Activated CD8-positive, alpha-beta memory T cell treated with anti-CD3 and anti-CD28 coated beads, Interleukin-2, amount 50 U/mL, for 1 hour (primary cell): ENCODE results near the gene RELB.
A peak's percentile ranks its signal among the peaks of the same experiment; 100 is the strongest.
"Not testable (repeated sequence)": the region's sequence is repeated elsewhere in the genome, so short reads cannot be mapped to it uniquely, and the experiment has no call there.

ENCODE experiments used
- DNase-seq: peaks from one replicate; pipeline ENCODE4 v3.0.0-alpha.2; 2020; ENCODE audit errors: extremely low read depth

RELB gene

DNA sequence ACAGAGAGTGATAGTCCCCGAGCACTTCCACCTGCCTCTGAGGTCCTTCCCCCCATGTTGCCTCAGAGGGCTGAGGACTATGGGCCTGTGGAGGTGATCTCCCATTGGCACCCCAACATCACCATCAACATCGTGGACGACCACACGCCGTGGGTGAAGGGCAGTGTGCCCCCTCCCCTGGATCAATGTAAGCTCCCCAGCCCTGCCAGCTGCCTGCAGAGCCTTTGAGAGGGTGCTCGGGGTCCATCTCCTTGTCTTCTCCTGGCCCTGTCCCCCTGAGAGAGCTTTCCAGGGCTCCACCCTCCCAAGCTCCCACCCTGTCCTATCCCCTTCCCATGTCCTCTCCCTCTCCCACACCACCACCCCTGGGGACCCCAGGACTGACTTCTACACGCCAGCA is 14.9 kb upstream of the RELB start:
- DNase-seq: no peak

GRCh38 chr19:44987148-44987675 is 14.1 kb upstream of the RELB start:
- no peak for DNase-seq

DNA sequence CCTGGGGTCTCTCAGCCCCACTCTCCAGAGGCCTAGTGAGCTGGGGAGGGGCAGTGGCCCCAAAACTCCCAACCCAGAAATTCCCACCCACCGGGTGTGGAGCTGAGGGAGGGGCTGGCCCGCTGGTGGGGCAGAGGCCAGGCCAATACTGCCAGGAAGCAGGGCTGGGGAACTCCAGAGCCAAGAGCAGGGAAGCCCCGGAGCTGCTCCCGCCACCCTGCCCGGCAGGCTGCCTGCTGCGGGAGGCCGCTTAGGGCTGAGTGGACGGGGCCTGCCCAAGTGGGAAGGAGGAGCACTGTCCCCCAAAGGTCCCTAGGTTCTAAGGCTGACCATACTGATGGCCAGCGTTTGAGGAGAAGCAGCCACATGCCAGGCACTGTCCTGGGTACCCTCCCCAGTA is 13.0 kb upstream of the RELB start:
- no peak for DNase-seq

DNA sequence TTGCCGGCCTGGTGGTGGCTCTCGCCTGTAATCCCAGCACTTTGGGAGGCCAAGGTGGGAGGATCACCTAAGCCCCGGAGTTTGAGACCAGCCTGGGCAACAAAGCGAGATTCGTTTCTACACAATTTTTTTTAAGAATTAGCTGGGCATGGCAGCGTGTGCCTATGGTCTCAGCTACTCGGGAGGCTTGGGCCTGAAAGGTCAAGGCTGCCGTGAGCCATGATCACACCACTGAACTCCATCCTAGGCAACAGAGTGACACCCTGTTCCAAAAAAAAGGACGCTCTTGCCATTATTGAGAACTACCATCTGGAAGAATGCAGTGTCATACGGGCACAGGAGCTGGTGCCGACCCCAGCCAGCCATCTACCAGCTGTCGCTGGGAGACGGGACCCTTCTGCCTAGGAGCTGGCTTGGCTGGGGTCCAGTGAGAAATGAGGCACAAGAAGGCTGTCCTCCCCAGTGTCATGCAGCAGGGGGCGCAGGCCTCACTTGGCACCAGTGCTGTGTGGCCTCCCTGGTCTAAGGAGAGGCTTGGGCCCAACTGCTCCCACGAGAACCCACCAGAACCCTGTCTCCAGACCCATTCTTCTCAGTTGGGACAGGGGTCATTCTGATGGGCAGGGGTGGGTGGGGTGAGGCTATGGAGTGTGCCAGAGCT is 12.2 kb upstream of the RELB start:
- peak; percentile 18 for DNase-seq

DNA sequence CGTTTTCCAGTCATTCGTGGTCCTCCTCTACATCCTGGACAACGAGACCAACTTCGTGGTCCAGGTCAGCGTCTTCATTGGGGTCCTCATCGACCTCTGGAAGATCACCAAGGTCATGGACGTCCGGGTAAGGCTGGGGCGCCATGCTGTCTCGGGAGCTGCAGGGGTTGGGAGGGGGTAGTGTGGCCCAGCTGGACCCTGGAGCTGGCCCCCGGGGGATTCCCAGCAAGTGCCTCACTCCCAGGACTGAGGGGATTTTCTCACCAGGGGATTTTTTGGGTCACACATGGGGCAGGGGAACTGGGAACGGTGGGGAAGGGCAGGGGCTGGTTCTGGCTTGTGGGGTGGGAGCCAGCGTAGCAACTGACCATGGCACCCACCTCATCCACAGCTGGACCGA is 10.8 kb upstream of the RELB start:
- DNase-seq: no peak

DNA sequence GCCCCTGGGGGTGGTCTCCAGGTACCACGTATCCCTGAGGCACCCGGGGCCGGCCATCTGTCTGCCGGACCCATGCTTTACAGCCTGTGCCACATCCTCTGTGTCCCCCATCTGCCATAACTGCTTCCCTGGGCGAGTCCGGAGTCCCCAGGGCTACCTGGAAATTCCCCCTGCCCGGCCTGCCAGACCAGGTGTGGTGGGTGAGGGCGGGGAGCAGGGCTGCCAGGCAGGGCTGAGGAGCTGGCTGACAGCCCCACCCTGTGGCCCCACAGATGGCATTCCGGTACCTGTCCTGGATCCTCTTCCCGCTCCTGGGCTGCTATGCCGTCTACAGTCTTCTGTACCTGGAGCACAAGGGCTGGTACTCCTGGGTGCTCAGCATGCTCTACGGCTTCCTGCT is 10.3 kb upstream of the RELB start:
- no peak for DNase-seq

DNA sequence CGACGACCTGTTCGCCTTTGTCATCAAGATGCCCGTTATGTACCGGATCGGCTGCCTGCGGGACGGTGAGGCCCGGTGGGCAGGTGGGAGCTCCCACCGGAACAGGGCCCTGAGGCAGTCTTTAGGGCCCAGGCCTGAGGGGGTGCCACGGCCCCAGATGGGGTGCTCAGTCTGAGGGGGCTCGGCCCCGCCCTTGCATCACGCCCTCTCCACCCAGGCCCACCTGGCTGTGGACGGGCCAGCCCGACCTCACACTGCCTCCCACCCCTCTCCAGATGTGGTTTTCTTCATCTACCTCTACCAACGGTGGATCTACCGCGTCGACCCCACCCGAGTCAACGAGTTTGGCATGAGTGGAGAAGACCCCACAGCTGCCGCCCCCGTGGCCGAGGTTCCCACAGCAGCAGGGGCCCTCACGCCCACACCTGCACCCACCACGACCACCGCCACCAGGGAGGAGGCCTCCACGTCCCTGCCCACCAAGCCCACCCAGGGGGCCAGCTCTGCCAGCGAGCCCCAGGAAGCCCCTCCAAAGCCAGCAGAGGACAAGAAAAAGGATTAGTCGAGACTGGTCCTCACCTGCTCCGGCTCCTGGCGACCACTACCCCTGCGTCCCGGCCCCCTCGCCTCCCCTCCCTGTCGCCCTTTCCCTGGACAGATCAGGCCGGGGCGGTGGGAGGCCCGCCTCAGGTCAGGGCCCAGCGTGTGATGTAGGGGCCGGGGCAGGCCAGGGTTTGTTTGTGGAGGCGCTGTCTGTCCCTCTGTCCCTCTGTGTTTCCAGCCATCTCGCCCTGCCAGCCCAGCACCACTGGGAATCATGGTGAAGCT is 8.7 kb upstream of the RELB start:
- no peak for DNase-seq

DNA sequence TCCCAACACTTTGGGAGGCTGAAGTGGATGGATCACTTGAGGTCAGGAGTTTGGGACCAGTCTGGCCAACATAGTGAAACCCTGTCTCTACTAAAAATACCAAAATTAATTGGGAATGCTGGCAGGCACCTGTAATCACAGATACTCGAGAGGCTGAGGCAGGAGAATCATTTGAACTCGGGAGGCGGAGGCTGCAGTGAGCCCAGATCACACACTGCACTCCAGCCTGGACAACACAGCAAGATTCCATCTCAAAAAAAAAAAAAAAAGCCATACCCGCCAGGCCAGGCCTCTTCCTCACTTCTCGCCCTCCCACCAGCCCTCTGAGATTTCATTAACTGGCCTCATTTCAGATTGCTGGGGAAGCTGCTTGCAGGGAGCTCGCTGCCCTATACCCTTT is 7.7 kb upstream of the RELB start:
- DNase-seq: no peak

GRCh38 chr19:44993926-44994537 is 7.2 kb upstream of the RELB start:
- DNase-seq: no peak

DNA sequence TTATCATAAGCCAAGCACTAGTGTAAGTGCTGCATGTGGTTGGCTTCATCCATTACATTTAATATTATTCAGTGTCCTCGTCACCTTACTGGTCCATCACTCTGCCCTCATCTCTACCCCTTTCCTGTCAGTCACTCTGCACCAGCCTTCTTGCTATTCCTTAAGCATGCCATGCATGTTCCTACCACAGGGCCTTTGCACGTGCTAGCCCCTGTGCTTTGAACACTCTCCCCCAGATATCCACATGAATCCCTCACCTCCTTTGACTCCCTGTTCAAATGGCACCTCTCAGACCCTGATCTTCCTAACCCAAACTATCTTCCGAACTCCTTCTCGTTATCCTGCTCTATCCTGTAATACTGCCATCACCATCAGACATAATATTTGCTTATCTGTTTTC is 3.2 kb upstream of the RELB start:
- DNase-seq: no peak

GRCh38 chr19:44999131-44999925 is 1.9 kb upstream of the RELB start:
- not testable (repeated sequence) for DNase-seq

- DNase-seq: not testable (repeated sequence)
Observed at GRCh38 chr19:45000665-45001064, 599 bp upstream of the RELB start.

- no peak for DNase-seq
Observed at GRCh38 chr19:45003485-45003884, 2.2 kb downstream of the RELB start.

DNA sequence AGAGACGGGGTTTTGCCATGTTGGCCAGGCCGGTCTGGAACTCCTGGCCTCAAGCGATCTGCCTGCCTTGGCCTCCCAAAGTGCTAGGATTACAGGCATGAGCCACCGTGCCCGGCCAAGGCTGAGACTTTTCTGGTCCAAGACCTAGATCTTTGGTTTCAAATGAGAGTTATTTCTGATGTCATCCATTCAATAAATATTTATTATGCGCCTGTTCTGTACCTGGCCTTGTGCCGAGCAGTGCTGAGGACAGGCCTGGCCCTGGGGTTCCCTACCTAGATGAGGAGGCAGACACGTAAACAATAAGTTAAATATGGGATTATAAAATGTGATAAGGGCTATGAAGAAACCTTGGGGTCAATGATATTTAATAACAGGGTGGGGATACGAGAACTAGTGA is 4.5 kb downstream of the RELB start:
- DNase-seq: no peak

DNA sequence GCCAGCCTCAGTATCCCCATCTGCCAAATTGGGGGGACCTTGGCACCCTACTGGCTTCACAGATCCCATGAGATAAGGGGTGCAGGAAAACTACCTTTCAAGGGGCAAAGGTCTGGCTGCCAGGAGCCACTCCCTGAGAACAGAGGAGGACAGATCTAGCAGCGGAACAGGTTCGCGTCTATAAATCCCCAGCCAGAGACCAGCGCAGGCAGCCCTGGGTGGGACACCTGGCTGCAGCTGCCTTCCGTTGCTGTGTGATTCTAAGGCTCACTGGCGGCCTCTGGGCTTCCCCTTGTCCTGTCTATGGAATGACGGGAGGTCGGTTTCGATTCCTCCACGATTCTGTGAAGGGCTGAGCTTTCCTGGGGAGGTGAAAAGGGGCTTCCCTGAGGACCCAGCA is 7.3 kb downstream of the RELB start:
- no peak for DNase-seq

DNA sequence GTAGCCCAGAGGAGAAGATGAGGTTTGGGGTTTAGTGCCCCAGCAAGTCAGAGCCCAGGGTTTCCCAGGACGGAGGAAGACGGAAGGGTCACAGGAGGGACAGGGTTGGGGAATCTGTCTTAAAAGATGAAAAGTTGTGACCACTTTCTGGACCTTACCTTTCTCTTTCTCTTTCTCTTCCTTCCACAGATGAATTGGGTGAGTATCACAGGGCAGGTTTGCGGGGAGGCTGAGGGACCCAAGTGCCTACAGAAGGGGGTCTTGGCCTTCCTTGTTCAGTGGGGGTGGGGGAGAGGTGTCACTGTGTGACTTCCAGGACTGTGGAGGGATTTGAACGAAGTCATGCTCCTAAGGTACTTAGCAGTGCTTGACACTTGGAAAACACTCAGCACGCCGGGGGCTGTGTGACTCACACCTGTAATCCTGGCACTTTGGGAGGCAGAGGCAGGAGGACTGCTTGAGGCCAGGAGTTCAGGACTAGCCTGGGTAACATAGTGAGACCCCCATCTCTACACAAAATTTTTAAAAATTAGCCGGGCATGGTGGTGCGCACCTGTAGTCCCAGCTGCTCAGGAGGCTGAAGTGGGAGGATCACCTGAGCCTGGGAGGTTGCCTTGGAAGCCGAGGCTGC is 8.5 kb downstream of the RELB start:
- DNase-seq: no peak

DNA sequence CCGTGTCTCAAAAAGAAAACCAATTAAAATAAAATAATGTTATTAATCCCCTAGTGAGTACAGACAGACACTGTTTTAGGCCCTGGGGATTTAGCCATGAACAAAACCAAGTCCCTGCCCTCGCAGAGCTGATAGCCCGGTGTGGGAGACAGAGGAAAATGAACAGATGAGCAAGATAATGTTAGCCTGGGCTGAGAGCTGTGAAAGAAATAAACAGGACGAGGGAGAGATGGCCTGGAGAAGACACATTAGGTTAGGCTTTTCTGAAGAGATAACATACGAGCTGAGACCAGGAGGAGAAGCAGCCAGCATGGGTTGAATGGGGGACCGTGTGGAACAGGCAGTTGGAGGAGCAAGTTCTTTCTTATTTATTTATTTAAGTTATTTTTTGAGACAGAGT is 9.0 kb downstream of the RELB start:
- DNase-seq: no peak

- DNase-seq: no peak
Observed at GRCh38 chr19:45011959-45012358, 10.7 kb downstream of the RELB start.

- DNase-seq: peak; percentile 45
Observed at GRCh38 chr19:45016388-45017314, 15.4 kb downstream of the RELB start.

GRCh38 chr19:45019187-45019586 is 17.9 kb downstream of the RELB start:
- DNase-seq: no peak
